Heart left ventricle (tissue), 16 donors: Measurements from ENCODE around the gene OR51G1. TPM values are rescaled to one million over a fixed set of nuclear protein-coding genes. Genes with fewer than 3 reads are reported as not detected.

ENCODE experiments used
- ATAC-seq, 4 donors: fragments of 200-7000 bp; cut with Tn5 transposase; one replicate each; pipeline ENCODE4 v1.9.1; 2020 to 2022; ENCODE audit warnings: moderate library complexity in 4 of 4, mild to moderate bottlenecking in 3 of 4, moderate number of reproducible peaks in 1 of 4
- DNase-seq, 5 donors: peaks; one replicate each; pipeline ENCODE4 v3.0.0-alpha.2; 2020
- H3K27ac ChIP-seq, 12 donors: fragments of 200-600 bp; sonication (generic) in 4 of 12; one replicate each; pipeline versions ENCODE4 v1.5.0 to v1.8.0; 2016 to 2022; ENCODE audit warnings: mild to moderate bottlenecking in 2 of 12
- H3K27me3 ChIP-seq, 9 donors: fragments of 200-600 bp; sonication (generic) in 2 of 9; one replicate each; pipeline versions ENCODE4 v1.5.1 to v1.8.0; 2016 to 2022; ENCODE audit warnings: mild to moderate bottlenecking in 3 of 9
- H3K36me3 ChIP-seq, 9 donors: fragments of 200-600 bp; sonication (generic) in 2 of 9; one replicate each; pipeline versions ENCODE4 v1.5.0 to v1.8.0; 2018 to 2022; ENCODE audit warnings: mild to moderate bottlenecking in 2 of 9
- H3K4me1 ChIP-seq, 12 donors: fragments of 200-600 bp; sonication (generic) in 4 of 12; one replicate each; pipeline versions ENCODE4 v1.5.0 to v1.8.0; 2016 to 2022; ENCODE audit warnings: mild to moderate bottlenecking in 3 of 12
- H3K4me3 ChIP-seq, 12 donors: fragments of 200-600 bp; sonication (generic) in 4 of 12; one replicate each; pipeline versions ENCODE4 v1.5.0 to v1.8.0; 2017 to 2022; ENCODE audit warnings: mild to moderate bottlenecking in 9 of 12, moderate library complexity in 4 of 12
- H3K9me3 ChIP-seq, 12 donors: fragments of 200-600 bp; sonication (generic) in 4 of 12; one replicate each; pipeline versions ENCODE4 v1.5.0 to v1.8.0; 2016 to 2022; ENCODE audit warnings: mild to moderate bottlenecking in 1 of 12
- POLR2A ChIP-seq, 2 donors: fragments of 450-650 bp; IDR thresholded peaks; one replicate each; pipeline ENCODE4 v1.6.1; 2017; ENCODE audit warnings: antibody characterized with exemption in 2 of 2, mild to moderate bottlenecking in 2 of 2, moderate library complexity in 2 of 2
- WGBS, 4 donors: extraction: QIAGEN DNeasy Blood & Tissue Kit in 2 of 4; methylation state at CpG; one replicate each; pipeline versions ENCODE4 v1.1.5 to v1.1.7; 2013 to 2018; 5-methylcytosine and 5-hydroxymethylcytosine counted together
- intact Hi-C, 10 donors: fragments of 100-400 bp; cut with DNase I; formaldehyde crosslinking; loops; one replicate each; pipeline versions ENCODE4 v1.11.1 to v1.14.2; 2022
- polyA plus RNA-seq, 2 donors: library from polyadenylated mRNA; stranded (reverse); fragments of 200-250 nt; gene quantifications; one replicate each; pipeline ENCODE4 v1.2.3, GENCODE V29; 2013
- total RNA-seq, 9 donors: library from RNA; depleted of rRNA in 2 of 9; stranded (reverse); fragments of >200 nt in 2 of 9; fragmentation: NEBNext Ultra II Directional in 3 of 9; extraction: Animal tissue kit (Norgen Biotek cat#: 25700) in 3 of 9; gene quantifications; one replicate each; pipeline versions ENCODE4 v1.1.0 to v1.2.4, GENCODE V29; 2016 to 2023
- TF ChIP-seq, protein P1 (sequence below), 12 donors: fragments of 200-600 bp; sonication (generic) in 4 of 12; IDR thresholded peaks; one replicate each; pipeline versions ENCODE4 v1.5.0 to v1.8.0; 2018 to 2022; ENCODE audit warnings: antibody characterized with exemption in 12 of 12, mild to moderate bottlenecking in 5 of 12
- donor health status: ischemic (EF 13 %, LVEDD 7.1; RV severe dilation, severe dysfunction).
- donor health status: healthy with polysubstance abuse.
- donor health status: DM: no; HTN: yes; CAD: no.
- donor health status: DM: no; HTN: no; CAD: no.
- donor health status: ischemic (EF 25% LVEDD 6.9; RV normal size, moderate dysfunction).
- donor health status: ischemic (EF 25% LVEDD 5.7; RV mildly dilated, moderate dysfunction).
- donor health status: healthy.
- donor health status: DM: yes; HTN: yes; CAD: no.
- donor health status: ischemic (EF 35%, LVEDD 5.7; RV mildly dilated, moderate dysfunction).
- donor health status: nonischemic (EF 11% LVEDD 7.7; RV severe dilation, severe dysfunction).
- donor health status: DM: yes; HTN: yes; CAD: no.
- donor health status: PGD.
- donor health status: ischemic (EF 29% LVEDD 5.4; RV normal size, mild dysfunction).
- donor health status: nonischemic (EF 23%, LVEDD 6.1; RV moderate dilation, normal function).

OR51G1 gene
- total and polyA plus RNA-seq, 11 donors = not detected

DNA sequence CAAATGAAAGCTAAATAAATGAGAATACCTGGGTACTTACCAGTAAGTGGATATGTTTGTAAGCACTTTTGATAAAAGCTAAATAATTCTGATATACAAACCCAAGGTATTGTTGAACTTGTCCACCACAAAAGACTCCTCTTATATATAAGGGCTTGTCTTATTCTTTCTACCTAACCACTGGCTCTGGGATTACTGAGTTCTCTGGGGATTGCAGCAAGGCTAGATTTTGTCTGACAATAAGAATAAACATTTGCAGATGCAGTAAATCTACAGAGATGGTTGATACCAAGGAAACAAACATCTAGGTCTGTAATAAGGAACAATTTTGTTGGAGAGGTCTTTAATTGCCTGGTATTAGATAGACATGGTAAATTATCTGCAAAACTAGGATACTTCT is 23.4 kb upstream of the OR51G1 start, which contains the start of gene OR51A4:
Gene OR51A4 (minus strand): TSS at position 101 of the 400 bp plus-strand sequence. CDS start 505 bp downstream, outside the sequence.
- no peak within 1 kb of the TSS for H3K4me3 ChIP-seq
- no peaks in the 10 kb centered on the region for H3K9me3 ChIP-seq
- no peaks in the 10 kb centered on the region for H3K36me3 ChIP-seq
- ATAC-seq (no peak), DNase-seq (no peak)
- peaks cover 0 to 2% (median 0%) of the 10 kb centered on the region in 9 donors for H3K27me3 ChIP-seq
- intact Hi-C loops = no loop called here
- TF ChIP-seq POLR2A (IDR thresholded peaks at IDR 0.05) = no peak
- TF ChIP-seq, protein P1, sequence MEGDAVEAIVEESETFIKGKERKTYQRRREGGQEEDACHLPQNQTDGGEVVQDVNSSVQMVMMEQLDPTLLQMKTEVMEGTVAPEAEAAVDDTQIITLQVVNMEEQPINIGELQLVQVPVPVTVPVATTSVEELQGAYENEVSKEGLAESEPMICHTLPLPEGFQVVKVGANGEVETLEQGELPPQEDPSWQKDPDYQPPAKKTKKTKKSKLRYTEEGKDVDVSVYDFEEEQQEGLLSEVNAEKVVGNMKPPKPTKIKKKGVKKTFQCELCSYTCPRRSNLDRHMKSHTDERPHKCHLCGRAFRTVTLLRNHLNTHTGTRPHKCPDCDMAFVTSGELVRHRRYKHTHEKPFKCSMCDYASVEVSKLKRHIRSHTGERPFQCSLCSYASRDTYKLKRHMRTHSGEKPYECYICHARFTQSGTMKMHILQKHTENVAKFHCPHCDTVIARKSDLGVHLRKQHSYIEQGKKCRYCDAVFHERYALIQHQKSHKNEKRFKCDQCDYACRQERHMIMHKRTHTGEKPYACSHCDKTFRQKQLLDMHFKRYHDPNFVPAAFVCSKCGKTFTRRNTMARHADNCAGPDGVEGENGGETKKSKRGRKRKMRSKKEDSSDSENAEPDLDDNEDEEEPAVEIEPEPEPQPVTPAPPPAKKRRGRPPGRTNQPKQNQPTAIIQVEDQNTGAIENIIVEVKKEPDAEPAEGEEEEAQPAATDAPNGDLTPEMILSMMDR (IDR thresholded peaks at IDR 0.05) = no peak
- H3K27ac ChIP-seq = no peak within 1 kb of the TSS
- no peaks in the 10 kb centered on the region for H3K4me1 ChIP-seq

DNA sequence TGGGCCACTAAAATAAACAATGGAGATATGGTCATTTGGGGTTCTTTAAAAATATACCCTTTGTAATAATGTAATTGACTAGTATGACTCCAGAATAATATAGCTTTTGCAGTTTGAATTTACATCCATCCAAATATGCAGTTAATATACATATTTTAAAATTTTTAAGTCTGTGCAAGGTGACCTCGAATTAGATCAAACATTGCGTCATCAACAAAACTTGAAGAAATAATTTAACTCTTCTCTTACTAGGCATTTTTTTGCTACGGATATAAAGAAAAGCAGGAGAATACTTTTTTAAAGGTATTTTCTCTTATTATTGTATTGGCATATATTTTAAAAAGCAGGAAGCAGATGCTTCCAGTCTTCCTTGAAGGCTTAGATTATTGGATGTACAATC is 12.6 kb upstream of the OR51G1 start:
- Histone ChIP-seq H3K4me1 (no peaks in the 10 kb centered on the region), H3K36me3 (no peaks in the 10 kb centered on the region), H3K4me3 (no peak overlapping the region), H3K27me3 (no peaks in the 10 kb centered on the region), H3K9me3 (peaks cover 0 to 4% (median 0%) of the 10 kb centered on the region in 12 donors), H3K27ac (no peak overlapping the region)
- TF ChIP-seq POLR2A (IDR thresholded peaks at IDR 0.05) = no peak
- TF ChIP-seq, protein P1 (IDR thresholded peaks at IDR 0.05) = no peak
- DNase-seq (no peak), ATAC-seq (no peak)
- intact Hi-C loops = loop anchor here in 1 of 10 donors (5.0 kb wide), 1 partner anchor 51 kb away; no protein-coding TSS in a partner anchor
- WGBS, 4 donors = 76 to 83% (median 82%) methylated on average over 3 of the region's 3 CpGs

DNA sequence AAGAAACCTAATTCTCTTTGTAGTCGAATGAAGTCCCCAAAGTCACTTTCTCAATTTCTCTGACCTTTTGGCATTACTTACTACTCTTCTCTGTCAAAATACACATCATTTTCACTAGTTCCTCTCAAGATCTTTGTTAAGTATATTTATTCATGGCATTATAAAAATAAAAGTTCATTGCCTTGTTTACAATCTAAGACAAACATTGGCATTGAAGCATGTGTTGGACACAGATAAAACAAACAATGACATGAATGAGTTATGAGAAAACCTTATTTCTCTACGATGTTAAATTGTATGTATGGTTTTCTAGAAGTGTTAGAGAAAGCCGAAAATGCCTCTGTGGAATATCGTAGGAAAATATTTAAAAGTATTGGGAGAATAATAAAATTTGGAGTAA is 8.6 kb upstream of the OR51G1 start:
- ATAC-seq (no peak), DNase-seq (no peak)
- Histone ChIP-seq H3K27me3 (no peaks in the 10 kb centered on the region), H3K36me3 (no peaks in the 10 kb centered on the region), H3K4me3 (no peak overlapping the region), H3K27ac (no peak overlapping the region), H3K4me1 (no peaks in the 10 kb centered on the region), H3K9me3 (peaks cover 0 to 4% (median 0%) of the 10 kb centered on the region in 12 donors)
- WGBS, 4 donors = 58 to 86% (median 82%) methylated on average over 4 of the region's 4 CpGs
- intact Hi-C loops = no loop called here
- TF ChIP-seq, protein P1 (IDR thresholded peaks at IDR 0.05) = no peak
- TF ChIP-seq POLR2A (IDR thresholded peaks at IDR 0.05) = no peak

DNA sequence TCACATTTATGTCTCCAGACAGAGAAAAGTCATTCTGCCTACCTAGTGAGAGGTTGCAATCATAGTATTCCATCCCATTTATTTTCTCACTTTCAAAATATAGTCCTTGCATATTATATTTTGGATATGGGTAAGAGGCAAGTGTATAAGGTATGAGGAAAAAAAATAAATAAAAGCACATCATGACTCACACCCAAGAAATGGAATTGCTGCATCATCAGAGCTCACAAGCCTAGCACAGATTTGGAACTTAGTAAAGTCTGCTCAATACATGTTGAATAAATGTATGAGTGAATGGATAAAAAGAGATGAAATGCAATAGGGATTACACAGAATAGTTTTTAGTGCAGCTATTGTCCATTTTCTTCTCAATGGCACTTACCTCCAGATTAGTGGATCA is 2.5 kb upstream of the OR51G1 start:
- Histone ChIP-seq H3K27ac (no peak overlapping the region), H3K36me3 (no peaks in the 10 kb centered on the region), H3K9me3 (no peaks in the 10 kb centered on the region), H3K4me1 (no peaks in the 10 kb centered on the region), H3K4me3 (no peak overlapping the region), H3K27me3 (no peaks in the 10 kb centered on the region)
- intact Hi-C loops = no loop called here
- no peak for ATAC-seq
- TF ChIP-seq, protein P1 (IDR thresholded peaks at IDR 0.05) = no peak
- TF ChIP-seq POLR2A (IDR thresholded peaks at IDR 0.05) = no peak
- no peak for DNase-seq
